Activated T-helper 1 cell treated with anti-CD3 and anti-CD28 coated beads, Interleukin-2, amount 50 U/mL, for 16 hours (primary cell): Measurements from ENCODE around the gene PDE2A.

Experiments
- DNase-seq, 2 donors: peaks; one replicate each; pipeline ENCODE4 v3.0.0-alpha.2; 2020; ENCODE audit warnings: low read depth in 1 of 2, low spot score in 1 of 2

The PDE2A gene

DNA sequence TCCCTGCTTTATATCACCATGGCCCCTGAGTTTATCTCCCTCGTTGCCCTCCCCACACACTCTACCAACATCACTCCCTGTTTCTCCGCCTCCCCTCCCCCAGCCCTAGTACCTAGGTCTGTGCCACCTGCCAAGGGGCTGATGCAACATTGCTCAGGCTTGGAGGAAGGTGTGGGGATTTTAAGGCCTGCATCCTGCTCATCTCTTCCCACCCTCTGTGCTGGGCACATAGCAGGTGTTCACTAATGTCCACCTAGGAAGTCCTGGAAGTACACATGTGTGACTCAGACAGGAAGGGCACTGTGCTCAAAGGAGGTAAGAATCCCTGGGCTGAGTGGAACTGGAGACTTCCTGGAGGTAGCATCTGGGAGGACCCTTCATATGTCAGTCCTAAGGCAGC is 37.0 kb downstream of the PDE2A start:
- DNase-seq, result no peak

- DNase-seq, result no peak
Measured at GRCh38 chr11:72636376-72636775, 37.8 kb downstream of the PDE2A start.

GRCh38 chr11:72635933-72636332 is 38.3 kb downstream of the PDE2A start:
- DNase-seq, result no peak

GRCh38 chr11:72635309-72635915 is 38.8 kb downstream of the PDE2A start:
- no peak for DNase-seq

DNA sequence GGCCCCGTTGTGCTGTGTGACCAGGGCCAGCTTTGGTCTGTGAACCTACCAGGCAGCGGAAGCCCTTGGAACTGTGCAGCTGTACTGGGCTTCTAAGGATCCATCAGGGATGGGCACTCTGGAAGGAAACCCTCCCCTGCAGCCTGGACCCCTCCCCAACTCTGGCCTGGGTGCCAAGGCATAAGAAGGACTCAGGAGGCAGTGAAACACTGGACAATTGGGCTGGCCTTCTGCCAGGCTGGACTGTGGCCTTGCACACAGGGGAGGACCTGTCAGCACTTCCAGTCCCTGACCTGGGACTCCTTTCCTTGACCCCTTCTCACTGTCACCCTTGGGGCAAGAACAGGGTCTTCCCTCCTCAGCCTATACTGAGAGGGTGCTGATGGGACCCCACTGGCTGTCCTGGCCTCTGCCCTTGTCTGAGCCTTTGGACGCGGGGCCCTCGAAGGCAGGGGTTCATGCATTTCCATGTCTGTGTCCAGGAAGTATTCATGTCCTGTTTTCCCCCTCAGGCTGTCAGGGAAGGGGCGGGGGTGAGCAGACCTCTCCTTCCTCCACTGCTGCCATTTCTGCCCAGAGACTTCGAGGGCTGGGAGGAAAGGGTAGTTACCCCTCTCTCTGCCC is 39.6 kb downstream of the PDE2A start:
- DNase-seq, result no peak

GRCh38 chr11:72634016-72634415 is 40.2 kb downstream of the PDE2A start:
- no peak for DNase-seq

DNA sequence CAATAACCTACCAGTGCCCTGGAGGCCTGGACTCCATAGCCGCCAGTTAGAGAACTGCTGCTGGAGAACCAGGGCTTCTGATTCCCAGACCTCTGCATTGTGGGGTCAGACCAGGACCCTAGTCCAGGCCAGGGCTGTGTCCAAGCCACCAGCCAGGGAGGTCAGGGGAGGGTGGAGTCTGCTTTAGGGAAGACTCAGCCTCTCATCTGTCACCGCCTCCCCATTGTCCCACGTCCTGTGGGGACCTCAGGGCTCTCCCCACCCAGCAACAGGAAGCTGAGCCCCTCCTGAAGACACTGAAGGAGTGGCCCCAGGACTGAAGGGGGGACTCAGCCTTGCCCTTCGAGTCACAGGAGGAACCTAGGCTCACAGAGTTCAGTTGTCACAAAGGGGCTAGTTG is 41.2 kb downstream of the PDE2A start:
- DNase-seq, result no peak

- DNase-seq, result no peak
Measured at GRCh38 chr11:72631806-72632731, 42.2 kb downstream of the PDE2A start.

DNA sequence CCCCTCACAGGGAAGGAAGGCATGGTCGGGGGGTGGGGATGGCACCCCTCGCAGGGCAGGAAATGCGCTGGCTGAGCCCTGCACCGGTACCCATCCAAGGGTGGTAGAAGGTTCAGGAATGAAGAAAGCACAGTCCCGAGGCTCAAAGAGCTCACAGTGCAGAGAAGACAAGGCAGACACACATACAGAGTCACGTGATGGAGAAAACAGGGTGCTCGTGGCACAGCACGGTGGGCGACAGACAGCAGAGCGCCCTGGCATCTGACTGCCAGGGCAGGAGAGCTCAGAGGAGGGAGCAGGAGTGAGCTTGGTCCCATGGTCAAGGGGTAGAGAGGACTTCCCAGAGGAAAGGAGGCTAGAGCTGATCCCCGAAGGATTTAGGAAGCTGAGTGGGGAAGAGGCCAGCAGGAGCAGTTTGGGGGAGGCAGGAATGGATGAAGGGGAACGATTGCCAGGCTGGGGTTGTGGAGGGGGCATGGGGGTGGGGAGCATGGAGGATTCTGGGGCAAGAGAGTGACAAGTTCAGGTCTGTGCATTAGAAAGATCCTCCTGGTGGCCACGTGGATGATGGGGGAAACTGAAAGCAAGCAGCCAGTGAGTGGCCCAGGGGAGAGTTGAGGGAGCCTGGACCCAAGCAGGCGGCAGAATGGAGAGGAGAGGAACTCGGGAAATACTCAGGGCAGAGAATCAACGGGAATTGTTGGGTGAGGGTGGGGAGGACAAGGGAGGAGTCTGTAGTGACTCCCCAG is 43.9 kb downstream of the PDE2A start:
- no peak for DNase-seq

DNA sequence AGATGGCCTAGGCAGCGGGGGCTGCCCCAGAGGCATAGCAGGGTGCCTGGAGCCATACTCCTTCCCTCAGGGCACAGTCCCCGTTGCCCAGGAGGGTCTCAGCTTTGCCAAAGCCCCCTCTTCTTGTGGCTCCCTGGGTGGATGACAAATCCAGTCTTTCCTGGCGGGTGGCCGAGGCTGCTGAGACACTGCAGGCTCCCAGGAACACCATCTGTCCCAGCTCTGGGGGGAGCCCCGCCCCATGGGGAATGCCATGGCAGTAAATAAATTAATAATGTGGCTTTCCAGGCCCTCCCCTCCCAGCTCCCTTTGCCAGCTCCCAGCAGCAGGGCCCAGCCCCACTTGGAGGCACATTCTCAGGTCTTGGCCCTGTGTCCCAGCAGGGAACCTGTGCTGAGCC is 45.0 kb downstream of the PDE2A start:
- no peak for DNase-seq

DNA sequence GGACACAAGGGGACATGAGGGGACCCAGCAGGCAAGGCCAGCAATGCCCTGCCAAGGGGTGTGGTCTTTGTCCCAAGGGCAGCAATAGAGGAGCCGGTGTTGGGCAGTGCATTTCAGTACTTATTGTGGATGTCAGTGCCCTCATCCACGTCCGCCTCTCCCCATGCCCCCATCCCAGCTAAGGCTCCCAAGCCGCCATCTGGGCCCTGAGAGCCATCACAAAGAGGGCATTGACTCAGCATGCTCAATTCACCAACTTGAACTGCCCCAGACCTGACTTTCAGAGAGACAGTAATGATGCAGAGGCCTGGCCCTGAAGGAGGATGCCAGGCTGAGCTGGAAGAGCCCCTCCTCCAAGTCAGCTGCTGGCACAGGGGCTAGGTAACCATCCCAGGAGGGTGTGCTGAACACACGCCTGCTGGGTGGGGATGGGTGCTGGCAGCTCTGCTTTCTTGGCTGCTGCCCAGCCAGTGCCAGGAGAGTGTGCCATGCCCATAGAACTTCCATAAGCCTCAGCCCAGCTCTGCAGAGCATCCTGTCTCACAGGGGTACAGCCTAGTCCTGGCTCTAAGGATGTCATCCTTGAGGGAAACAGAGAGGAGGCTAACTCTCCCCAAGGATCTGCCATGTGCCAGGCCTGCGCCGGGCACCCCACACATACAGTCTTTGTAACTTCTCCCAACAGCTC is 46.5 kb downstream of the PDE2A start:
- DNase-seq, result no peak

DNA sequence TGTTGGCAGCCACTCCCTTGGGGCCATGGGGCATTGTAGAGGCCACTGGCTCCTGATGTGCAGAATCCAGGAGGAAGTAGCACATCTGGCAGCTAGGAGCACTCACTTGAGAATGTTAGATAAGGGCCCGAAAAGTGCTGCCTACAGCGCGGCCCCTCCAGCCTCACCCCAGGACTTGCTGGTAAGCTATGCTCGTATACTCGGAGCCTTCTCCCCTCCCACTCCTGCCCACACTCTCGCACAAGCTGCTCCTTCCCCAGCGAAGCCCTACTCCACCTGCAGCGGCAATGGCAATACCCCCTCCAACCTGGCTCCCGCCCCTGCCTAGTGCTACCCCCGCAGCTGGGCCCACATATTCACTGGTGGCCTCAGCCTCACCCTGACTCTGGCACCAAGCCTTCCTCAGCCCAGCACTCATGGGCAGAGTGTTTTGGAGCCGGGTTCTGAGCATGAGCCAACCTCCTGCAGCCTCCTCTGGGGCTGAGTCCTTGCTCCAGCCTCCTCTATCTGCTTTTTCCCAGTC is 47.7 kb downstream of the PDE2A start:
- no peak for DNase-seq

DNA sequence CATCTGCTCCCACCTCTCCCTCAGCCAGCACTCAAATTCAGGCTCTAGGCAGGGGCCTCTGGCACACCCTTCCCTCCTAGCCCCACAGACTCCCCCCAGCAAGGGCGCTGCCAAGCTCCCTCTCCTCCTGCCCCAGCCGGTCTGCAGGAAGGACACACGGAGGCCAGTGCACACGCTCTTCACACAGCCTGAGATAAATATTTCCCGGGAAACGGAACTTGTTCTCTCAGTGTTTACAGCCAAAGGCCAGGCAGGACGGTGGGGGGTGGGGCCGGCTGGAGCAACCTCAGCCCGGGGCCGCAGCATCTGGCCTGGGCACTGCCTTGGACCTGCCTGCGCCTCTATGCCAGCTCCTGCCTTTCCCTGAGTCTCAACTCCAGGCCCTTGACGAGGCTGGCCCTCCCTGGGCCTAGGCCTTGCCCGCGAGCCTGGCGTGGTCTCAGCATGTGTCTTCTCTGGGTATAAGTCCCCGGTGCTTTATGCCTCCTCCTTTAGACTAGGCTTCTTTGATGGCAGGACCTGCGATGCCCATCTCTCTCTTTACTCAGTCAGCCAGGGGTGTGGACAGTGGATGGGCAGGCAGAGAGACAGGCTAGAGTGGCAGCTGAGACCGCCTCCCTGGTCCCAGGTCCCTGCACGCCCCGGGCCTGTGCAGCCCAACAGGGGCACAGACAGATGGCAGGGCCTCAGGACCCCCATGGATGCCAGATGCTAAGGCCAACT is 48.4 kb downstream of the PDE2A start:
- DNase-seq, result no peak

- DNase-seq, result no peak
Measured at GRCh38 chr11:72624496-72625201, 49.6 kb downstream of the PDE2A start.

GRCh38 chr11:72623052-72623451 is 51.2 kb downstream of the PDE2A start:
- DNase-seq, result no peak

GRCh38 chr11:72621008-72621610 is 53.1 kb downstream of the PDE2A start:
- DNase-seq, result no peak

DNA sequence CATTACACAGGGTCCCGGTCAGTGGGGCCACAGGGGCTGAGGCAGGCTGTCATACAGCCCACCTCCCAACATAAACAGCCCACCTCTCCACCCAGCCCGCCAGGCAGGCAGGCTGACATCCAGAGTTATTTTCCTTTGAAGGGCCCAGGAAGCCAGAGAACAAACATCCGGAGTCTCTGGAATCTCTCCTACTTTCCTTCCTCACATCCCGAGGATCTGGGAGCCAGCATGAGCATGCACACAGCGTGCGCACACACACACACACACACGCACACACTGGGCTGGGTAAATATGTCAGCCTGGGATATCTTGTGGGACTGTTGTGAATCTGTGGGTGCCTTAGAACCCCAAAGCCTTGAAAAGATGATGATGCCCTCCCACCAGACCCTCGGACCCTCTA is 55.4 kb downstream of the PDE2A start:
- no peak for DNase-seq

- no peak for DNase-seq
Measured at GRCh38 chr11:72617080-72617762, 57.0 kb downstream of the PDE2A start.
